Activated T-cell treated with anti-CD3 and anti-CD28 coated beads, Interleukin-2, amount 50 U/mL, for 4 hours (primary cell): Measurements from ENCODE around the gene ANKS6. TPM values are rescaled to one million over a fixed set of nuclear protein-coding genes. Genes with fewer than 3 reads are reported as not detected.
A peak's percentile ranks its signal among the peaks of the same experiment; 100 is the strongest.

ENCODE experiments used
- ATAC-seq, 2 donors: fragments of 200-7000 bp; cut with Tn5 transposase; one replicate each; pipeline ENCODE4 v1.10.0; 2021
- DNase-seq: peaks from one replicate; pipeline ENCODE4 v3.0.0-alpha.2; 2020
- H3K27me3 Mint-ChIP-seq: one replicate; pipeline ENCODE4 v1.8.0; 2021; ENCODE audit warnings: low read depth, mixed read lengths
- H3K36me3 Mint-ChIP-seq: one replicate; pipeline ENCODE4 v1.8.0; 2022; ENCODE audit warnings: mixed read lengths; ENCODE audit not compliant: insufficient read depth
- H3K4me1 Mint-ChIP-seq: one replicate; pipeline ENCODE4 v1.8.0; 2021; ENCODE audit warnings: low read depth, mixed read lengths
- H3K4me3 Mint-ChIP-seq: one replicate; pipeline ENCODE4 v1.8.0; 2021; ENCODE audit warnings: mild to moderate bottlenecking, moderate library complexity, mixed read lengths
- H3K9me3 Mint-ChIP-seq: one replicate; pipeline ENCODE4 v1.8.0; 2021; ENCODE audit warnings: mixed read lengths
- total RNA-seq, 3 donors: library from RNA; stranded (reverse); gene quantifications; one replicate each; pipeline ENCODE4 v1.2.1, GENCODE V29; 2021

ANKS6 gene
- total RNA-seq, 3 donors from 2014 or later = 15.3 to 18.5 (median 16.3) TPM

DNA sequence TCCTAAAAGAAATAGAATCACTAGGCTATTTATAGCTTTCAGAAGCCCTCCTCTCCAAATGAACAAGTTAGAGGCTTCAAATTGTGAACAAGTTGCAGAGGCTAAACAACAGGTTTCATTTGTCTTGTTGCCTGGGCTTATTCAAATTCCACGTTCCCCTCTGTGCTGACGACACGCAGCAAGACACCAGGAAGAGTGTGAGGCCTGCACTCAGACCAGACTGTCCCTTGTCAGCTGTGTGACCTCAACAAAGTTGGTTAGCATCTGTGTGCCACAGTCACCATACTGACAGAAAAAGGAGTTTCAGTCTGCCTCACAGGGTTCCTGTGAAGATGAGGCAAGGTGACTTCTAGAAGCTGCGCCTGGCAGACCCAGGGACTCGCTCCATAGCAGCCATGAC, 65.5 kb downstream of the ANKS6 start:
- Mint-ChIP-seq H3K9me3 (no peaks in the 10 kb centered on the region), H3K4me1 (no peaks in the 10 kb centered on the region), H3K27me3 (peaks cover 5% of the 10 kb centered on the region), H3K36me3 (peaks cover 11% of the 10 kb centered on the region), H3K4me3 (no peak overlapping the region)
- DNase-seq (no peak), ATAC-seq (no peak)

DNA sequence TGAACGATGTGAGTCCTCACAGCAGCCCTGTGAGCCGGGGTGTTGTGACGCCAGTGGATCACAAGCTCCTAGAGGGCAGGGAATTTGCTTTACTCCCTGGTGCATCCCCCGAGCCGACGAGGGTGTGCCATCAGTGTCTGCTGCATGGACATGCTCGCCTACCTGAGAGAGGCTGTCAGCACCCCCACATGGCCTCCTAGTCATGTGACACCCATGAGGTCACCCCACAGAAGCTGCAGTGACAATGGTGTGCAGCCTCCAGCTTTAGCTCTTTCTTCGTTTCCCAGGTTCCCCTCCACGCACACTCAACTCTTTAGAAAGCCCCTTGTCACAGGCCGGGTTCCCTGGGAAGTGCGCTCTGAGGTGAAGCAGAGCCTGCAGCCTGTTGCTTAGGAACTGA, 67.9 kb downstream of the ANKS6 start:
- H3K4me3 Mint-ChIP-seq = no peak overlapping the region
- peaks cover 4% of the 10 kb centered on the region for H3K36me3 Mint-ChIP-seq
- H3K4me1 Mint-ChIP-seq = no peaks in the 10 kb centered on the region
- peaks cover 4% of the 10 kb centered on the region for H3K9me3 Mint-ChIP-seq
- DNase-seq = no peak
- peaks cover 8% of the 10 kb centered on the region for H3K27me3 Mint-ChIP-seq
- ATAC-seq = no peak

DNA sequence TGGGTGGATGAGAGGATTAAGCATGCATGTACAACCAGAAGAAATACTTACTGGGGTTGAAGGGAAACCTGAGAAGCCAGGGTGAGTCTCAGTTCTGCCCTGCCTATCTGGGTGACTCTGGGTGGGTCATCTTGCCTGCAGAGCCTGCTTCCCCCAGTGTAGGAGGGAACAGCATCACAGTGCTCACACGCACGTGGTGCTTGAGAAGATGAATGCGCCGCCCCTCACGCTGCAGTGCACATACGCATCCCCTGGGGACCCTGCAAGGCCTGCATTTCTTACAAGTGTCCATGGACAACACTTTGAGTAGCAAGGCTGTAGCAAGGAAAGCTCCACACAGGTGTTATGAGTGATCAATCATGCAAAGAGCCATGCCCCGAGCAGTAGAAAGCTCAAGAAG, 68.9 kb downstream of the ANKS6 start:
- Mint-ChIP-seq H3K9me3 (peaks cover 4% of the 10 kb centered on the region), H3K4me3 (no peak overlapping the region), H3K27me3 (peaks cover 16% of the 10 kb centered on the region), H3K4me1 (no peaks in the 10 kb centered on the region), H3K36me3 (peaks cover 1% of the 10 kb centered on the region)
- ATAC-seq = no peak
- no peak for DNase-seq

DNA sequence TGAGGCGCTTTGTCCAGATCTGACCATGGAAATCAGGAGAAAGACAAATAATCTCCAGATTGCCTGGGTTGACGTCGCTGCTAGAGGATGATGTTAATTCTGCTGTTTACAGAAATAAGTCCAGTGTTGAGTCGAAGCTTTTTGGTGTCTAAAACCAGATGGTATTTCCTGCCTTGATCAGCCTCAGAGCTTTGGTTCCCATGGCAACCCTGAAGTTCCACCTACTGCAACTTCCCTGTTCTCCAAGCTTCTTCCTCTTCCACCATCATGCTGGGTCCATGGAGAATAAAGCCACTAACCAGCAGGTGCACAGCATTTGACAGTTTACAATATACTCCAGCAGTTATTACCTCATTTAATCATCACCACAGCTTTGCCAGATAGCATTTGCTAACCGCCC, 69.6 kb downstream of the ANKS6 start:
- H3K4me1 Mint-ChIP-seq = no peaks in the 10 kb centered on the region
- peaks cover 21% of the 10 kb centered on the region for H3K27me3 Mint-ChIP-seq
- no peak overlapping the region for H3K4me3 Mint-ChIP-seq
- ATAC-seq = no peak
- DNase-seq = no peak
- peaks cover 4% of the 10 kb centered on the region for H3K9me3 Mint-ChIP-seq
- H3K36me3 Mint-ChIP-seq = peaks cover 1% of the 10 kb centered on the region

DNA sequence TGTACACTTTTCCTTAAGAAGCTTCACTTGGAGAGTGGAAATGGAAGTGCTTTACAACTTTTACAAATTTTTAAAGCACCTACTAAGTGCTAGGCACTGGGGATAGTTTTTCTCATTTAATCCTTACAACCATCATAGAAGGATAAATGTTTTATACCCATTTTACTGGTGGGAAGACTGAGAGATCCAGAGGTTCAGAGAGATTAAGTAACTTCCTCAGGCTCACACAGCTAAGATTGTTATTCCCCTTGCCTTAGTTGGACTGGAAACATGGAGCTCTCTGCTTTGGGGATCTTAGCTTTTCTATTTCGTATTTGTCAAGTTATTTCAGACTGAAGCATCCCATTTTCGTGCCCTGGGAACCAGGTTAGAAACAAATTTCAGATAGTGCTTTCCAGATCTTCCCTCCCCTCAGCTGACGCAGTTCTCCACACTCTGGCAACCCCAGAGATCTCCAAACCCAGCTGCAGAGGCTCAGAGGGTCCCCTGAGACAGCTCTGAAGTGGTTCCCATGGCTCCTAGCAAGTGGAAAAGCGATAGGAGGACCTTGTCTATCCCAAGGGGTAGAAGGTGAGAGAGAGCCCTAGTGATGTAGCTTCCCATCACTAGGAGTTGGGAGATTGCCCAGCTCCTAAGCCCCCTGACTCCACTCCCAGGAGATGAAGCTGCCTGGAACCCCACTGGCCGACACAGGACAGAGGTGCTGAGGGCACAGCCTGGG, 71.4 kb downstream of the ANKS6 start:
- Mint-ChIP-seq H3K4me3 (no peak overlapping the region), H3K27me3 (peaks cover 24% of the 10 kb centered on the region), H3K36me3 (no peaks in the 10 kb centered on the region), H3K9me3 (peaks cover 4% of the 10 kb centered on the region), H3K4me1 (no peaks in the 10 kb centered on the region)
- ATAC-seq (no peak), DNase-seq (no peak)

DNA sequence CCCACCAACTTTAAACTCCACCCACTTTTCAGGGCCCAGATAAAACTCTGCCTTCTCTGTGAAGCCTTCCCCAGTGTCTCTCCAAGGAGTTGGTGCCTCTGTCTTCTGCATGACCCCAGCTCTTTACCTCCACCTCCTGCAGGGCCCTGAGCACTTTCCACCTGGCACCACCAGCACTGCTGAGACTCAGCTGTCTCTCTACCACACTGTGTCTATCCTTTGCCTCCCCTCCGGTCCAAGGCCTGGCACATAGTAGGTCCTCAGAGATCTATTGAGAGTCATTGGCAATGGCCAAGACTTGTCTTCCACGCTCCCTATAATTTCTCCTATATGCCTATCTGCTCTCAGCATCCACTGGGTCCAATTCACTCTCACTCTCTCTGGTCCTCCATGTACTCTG, 74.7 kb downstream of the ANKS6 start:
- no peaks in the 10 kb centered on the region for H3K36me3 Mint-ChIP-seq
- ATAC-seq (no peak), DNase-seq (no peak)
- H3K4me3 Mint-ChIP-seq = no peak overlapping the region
- H3K27me3 Mint-ChIP-seq = peaks cover 28% of the 10 kb centered on the region
- no peaks in the 10 kb centered on the region for H3K4me1 Mint-ChIP-seq
- peaks cover 4% of the 10 kb centered on the region for H3K9me3 Mint-ChIP-seq

DNA sequence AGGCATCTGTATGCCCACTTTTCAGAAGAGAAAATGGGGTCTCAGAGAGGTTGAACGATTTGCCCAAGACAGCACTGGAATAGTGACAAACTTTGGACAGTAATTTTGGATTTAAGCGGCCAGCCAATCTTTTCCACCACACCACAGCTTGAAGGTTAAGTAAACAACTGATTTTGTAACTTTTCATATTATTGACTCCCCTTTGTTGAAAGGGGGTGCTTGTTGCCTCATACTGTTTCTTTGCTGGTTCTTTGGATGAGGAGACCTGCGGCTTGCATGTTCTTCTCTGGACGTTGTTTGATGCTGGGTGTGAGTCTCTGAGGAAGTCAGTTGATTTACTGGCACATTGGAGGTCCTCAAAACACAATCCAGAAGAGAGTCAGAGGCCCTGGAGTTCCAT, 76.0 kb downstream of the ANKS6 start:
- Mint-ChIP-seq H3K4me1 (no peaks in the 10 kb centered on the region), H3K4me3 (no peak overlapping the region), H3K9me3 (peaks cover 4% of the 10 kb centered on the region), H3K36me3 (no peaks in the 10 kb centered on the region), H3K27me3 (peaks cover 32% of the 10 kb centered on the region)
- ATAC-seq (no peak), DNase-seq (no peak)

DNA sequence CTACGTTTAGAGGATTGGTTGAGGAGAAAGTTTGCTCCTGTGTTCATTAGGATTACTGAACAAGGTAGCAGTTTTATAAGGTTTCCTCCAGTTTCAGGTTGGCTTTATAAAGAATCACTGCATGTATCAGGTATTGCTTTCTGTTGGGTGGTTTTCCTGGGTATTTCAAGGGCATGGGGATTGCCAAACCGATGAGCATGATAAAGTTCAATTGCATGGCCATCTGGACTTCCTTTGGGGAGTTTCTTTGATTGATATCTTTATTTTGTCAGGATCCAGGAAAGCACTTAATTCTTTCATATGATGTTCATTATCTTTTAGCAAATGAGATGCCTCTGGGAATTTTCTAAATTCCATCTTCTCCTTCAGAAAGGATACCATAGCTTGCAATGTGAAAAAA, 77.3 kb downstream of the ANKS6 start:
- H3K9me3 Mint-ChIP-seq = peaks cover under 1% of the 10 kb centered on the region
- DNase-seq = no peak
- H3K27me3 Mint-ChIP-seq = peaks cover 30% of the 10 kb centered on the region
- no peak overlapping the region for H3K4me3 Mint-ChIP-seq
- H3K4me1 Mint-ChIP-seq = no peaks in the 10 kb centered on the region
- no peak for ATAC-seq
- no peaks in the 10 kb centered on the region for H3K36me3 Mint-ChIP-seq

DNA sequence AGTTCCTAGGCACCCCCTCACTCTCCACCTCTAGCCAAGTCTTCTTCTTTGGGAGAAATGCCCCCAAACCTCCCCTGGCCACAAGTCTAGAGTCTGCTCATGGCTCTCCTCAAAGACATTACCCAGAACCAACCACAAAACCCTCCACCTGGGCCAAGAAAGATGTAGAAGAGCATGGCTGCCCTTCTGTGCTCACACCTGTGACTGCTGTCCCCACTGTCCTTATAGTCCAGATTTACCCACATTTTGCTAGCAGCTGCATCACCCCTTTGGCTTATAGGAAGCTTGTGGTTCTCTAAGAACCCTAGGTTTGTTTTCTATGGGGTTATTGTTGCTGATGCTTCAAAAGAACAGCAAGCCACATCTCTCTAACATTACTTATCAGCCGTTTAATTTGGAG, 81.5 kb downstream of the ANKS6 start:
- no peak for DNase-seq
- Mint-ChIP-seq H3K27me3 (peaks cover 34% of the 10 kb centered on the region), H3K4me1 (no peaks in the 10 kb centered on the region), H3K36me3 (no peaks in the 10 kb centered on the region), H3K4me3 (no peak overlapping the region), H3K9me3 (no peaks in the 10 kb centered on the region)
- ATAC-seq = no peak

DNA sequence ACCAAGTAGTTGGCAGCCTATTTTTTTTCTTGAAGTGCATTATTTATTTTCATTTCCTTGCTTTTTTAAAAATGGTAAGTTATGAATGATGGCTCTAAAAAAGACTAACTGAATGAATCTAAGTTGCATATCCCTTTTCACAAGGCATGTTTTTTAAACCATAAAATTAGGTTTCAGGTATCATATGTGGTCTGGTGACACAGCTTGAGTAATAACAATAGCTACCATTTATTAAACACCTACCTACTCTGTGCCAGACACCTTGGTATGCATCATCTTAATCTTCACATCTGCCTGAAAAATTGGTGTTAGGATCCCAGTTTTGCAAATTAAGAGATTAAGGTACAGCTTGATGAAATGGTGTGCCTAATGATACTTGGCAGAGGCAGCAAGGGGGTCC, 83.4 kb downstream of the ANKS6 start:
- DNase-seq = no peak
- no peaks in the 10 kb centered on the region for H3K9me3 Mint-ChIP-seq
- no peaks in the 10 kb centered on the region for H3K36me3 Mint-ChIP-seq
- H3K27me3 Mint-ChIP-seq = peaks cover 35% of the 10 kb centered on the region
- H3K4me3 Mint-ChIP-seq = no peak overlapping the region
- no peaks in the 10 kb centered on the region for H3K4me1 Mint-ChIP-seq
- peak in 1 of 2 donors; percentile 25 for ATAC-seq

DNA sequence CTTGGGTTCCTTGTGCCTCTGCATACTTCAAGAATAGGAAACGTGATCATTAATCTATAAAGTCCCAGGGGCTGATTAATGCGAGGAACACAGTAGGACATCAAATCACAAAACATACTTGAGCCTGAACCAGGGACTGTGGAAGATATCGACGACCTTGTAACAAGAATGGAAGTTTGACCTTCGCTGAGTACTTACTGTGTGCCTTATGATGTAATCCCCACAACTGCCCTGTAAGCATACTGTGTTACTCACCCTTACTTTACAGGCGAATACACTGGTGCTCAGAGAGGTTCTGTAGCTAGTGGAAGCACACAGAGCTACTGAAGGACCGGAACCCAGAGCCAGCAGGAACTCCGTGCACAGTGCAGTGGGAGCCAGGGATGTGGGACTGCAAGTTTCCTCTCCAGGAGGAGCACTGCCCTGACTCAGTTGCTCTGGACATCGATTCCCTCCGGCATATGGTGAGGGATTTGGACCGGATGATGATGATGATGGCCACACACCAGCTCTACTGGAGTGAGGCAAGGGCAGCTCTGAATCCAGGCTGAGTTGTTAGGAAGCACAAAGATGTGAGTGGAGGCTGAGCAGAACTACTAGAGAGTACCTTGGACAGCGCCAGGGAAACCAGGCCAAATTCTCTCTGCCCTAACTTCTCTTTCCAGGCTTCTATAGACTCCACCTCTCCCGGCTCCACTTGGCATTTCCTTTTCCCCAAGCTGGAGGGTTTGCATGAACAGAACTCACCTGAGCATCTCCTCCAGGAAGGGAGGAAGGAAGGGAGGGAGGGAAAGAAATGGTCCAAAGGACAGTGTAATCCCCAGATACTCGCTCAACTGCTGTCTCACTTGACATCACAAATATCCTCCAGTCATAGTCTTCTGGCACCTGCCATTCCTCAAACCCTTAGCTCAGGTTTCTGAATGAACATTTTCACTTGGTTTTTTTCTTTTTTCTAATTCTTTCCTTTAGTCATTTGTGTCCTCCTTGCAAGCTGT, 86.1 kb downstream of the ANKS6 start:
- no peaks in the 10 kb centered on the region for H3K9me3 Mint-ChIP-seq
- peaks cover 49% of the 10 kb centered on the region for H3K27me3 Mint-ChIP-seq
- peaks cover 2% of the 10 kb centered on the region for H3K4me1 Mint-ChIP-seq
- DNase-seq = no peak
- ATAC-seq = no peak
- no peaks in the 10 kb centered on the region for H3K36me3 Mint-ChIP-seq
- H3K4me3 Mint-ChIP-seq = no peak overlapping the region

DNA sequence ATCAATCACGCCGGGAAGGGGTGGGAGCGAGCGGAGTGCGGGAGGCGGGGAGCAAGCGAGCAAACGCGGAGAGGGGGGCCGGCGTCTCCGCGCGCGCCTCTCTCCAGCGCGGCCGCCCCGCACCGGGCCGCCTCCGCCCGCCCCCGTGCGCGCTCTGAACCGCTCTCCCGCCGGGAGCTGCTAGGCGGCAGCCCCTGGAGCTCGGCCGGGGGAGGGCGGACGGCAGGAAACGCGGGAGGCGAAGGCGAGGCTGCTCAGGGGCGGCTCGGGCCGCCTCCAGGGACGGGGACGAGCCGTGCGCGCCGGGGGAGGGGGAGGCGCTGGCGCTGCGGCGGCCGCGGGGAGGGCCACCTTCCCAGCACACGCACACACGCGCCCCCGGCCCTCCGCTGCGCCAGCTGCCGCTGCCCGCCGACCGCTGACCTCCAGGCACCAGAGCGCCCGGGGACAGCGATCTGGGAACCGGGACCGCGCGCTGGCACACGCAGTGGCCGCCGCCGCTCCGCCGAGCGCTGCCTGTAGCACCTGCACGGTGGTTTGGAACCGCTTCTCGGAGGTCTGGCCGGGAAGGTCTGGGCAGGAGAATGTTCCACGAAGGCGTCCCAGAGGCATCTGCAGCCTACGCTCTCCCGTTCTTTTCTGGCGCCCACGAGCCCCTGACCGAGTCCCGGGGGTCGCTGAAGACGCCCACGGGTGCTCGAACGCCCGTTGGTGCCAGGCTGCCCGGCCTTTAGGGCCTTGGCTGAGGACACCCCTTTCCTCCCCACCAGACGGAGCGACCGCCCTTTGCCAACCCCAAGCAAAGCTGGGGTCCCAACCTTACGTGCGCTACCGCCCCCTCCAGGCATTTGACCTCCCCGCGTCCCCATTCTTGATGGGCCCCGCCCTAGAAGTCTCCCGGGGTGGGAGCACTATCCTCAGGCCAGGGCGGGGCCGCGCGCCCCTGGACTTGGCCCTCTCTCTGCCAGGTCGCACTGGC, 87.1 kb downstream of the ANKS6 start, which contains the start of gene GABBR2:
TSS of gene GABBR2 (minus strand) at position 3 of the 979 bp plus-strand sequence. CDS start 198 bp downstream, outside the sequence.
- ATAC-seq = peak; percentile 16 to 25
- H3K4me3 Mint-ChIP-seq = no peak within 1 kb of the TSS
- no peak for DNase-seq
- no peaks in the 10 kb centered on the region for H3K9me3 Mint-ChIP-seq
- H3K27me3 Mint-ChIP-seq = peaks cover 56% of the 10 kb centered on the region
- H3K36me3 Mint-ChIP-seq = no peaks in the 10 kb centered on the region
- H3K4me1 Mint-ChIP-seq = peaks cover 2% of the 10 kb centered on the region

DNA sequence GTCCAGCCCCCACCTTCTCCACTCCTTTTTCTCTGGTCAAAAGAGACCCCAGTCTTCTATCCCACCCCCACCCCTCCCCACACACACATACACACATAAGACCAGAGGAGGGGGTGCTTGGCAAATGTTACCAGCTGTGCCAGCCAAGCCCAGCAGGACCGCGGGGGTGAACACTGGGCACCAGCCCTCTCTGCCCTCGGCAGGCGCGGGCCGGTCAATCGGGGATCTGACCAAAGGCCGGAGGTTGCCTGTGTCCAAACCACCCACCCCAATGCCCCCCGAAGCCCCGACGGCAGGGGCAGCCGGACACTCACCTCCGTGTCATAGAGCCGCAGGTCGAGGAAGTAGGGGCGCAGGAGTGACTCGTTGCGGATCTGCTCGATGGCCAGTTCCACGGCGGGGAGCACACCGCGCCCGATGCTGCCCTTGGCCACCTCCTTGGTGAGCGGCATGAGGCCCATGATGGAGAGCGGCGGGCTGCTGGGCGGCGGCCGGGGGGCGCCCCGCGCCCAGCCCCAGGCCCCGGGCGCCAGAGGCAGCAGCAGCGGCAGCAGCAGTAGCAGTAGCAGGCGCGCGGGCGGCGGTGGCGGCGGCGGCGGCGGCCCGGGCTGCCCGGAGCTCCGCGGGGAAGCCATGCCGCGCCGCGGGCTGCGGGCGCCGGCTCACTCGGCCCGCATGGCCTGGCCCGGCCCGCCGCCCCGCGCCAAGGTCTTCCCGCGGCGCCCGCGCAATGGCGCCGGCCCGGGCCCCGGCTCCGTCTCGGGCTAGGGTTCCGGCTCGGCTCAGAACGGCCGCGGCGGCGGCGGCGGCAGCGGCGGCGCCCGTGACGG, 88.0 kb downstream of the ANKS6 start:
- DNase-seq (no peak), ATAC-seq (peak; percentile 14 to 26)
- Mint-ChIP-seq H3K4me1 (peaks cover 2% of the 10 kb centered on the region), H3K27me3 (peaks cover 60% of the 10 kb centered on the region), H3K9me3 (no peaks in the 10 kb centered on the region), H3K4me3 (no peak overlapping the region), H3K36me3 (no peaks in the 10 kb centered on the region)
